KMS-11 (cell line): ENCODE results near the gene SP3.

Experiments used
- H2AFZ ChIP-seq: fragments of 200-600 bp; sonication (generic); 2 replicates; pipeline ENCODE4 v1.6.1; 2016; ENCODE audit warnings: antibody characterized with exemption, mixed run types, low read depth
- H3K27ac ChIP-seq: fragments of 200-600 bp; sonication (generic); 2 replicates; pipeline ENCODE4 v1.6.1; 2016; ENCODE audit warnings: mild to moderate bottlenecking, mixed run types
- H3K27me3 ChIP-seq: fragments of 200-600 bp; sonication (generic); 2 replicates; pipeline ENCODE4 v1.6.1; 2017; ENCODE audit warnings: mild to moderate bottlenecking, low read depth, mixed run types, moderate library complexity; ENCODE audit not compliant: insufficient read depth
- H3K36me3 ChIP-seq: fragments of 200-600 bp; sonication (generic); 2 replicates; pipeline ENCODE4 v1.6.1; 2017; ENCODE audit warnings: mild to moderate bottlenecking, mixed run types; ENCODE audit not compliant: insufficient read depth
- H3K4me1 ChIP-seq: fragments of 200-600 bp; sonication (generic); 2 replicates; pipeline ENCODE4 v1.6.1; 2016; ENCODE audit warnings: mild to moderate bottlenecking, low read depth, mixed run types; ENCODE audit not compliant: poor library complexity, severe bottlenecking
- H3K4me2 ChIP-seq: fragments of 200-600 bp; sonication (generic); 2 replicates; pipeline ENCODE4 v1.7.0; 2016; ENCODE audit warnings: mild to moderate bottlenecking, mixed run types
- H3K4me3 ChIP-seq: fragments of 200-600 bp; sonication (generic); IDR thresholded peaks from 2 replicates; pipeline ENCODE4 v1.6.1; 2017; ENCODE audit warnings: low read depth, low read length, mixed read lengths; ENCODE audit not compliant: insufficient read depth
- H3K79me2 ChIP-seq: fragments of 200-600 bp; sonication (generic); 2 replicates; pipeline ENCODE4 v1.6.1; 2016; ENCODE audit warnings: low read depth, mixed run types; ENCODE audit not compliant: insufficient read depth
- H3K9ac ChIP-seq: fragments of 200-600 bp; sonication (generic); 2 replicates; pipeline ENCODE4 v1.6.1; 2016; ENCODE audit warnings: mild to moderate bottlenecking, mixed run types
- H4K20me1 ChIP-seq: fragments of 200-600 bp; sonication (generic); 2 replicates; pipeline ENCODE4 v1.6.1; 2016; ENCODE audit warnings: mild to moderate bottlenecking, mixed run types; ENCODE audit not compliant: insufficient read depth
- TF ChIP-seq, protein P1 (sequence below): fragments of 200-600 bp; sonication (generic); conservative IDR thresholded peaks from 2 replicates; pipeline ENCODE4 v1.6.1; 2017; ENCODE audit warnings: low read depth, mild to moderate bottlenecking, antibody characterized with exemption, low read length, moderate library complexity, mixed read lengths

The SP3 gene

DNA sequence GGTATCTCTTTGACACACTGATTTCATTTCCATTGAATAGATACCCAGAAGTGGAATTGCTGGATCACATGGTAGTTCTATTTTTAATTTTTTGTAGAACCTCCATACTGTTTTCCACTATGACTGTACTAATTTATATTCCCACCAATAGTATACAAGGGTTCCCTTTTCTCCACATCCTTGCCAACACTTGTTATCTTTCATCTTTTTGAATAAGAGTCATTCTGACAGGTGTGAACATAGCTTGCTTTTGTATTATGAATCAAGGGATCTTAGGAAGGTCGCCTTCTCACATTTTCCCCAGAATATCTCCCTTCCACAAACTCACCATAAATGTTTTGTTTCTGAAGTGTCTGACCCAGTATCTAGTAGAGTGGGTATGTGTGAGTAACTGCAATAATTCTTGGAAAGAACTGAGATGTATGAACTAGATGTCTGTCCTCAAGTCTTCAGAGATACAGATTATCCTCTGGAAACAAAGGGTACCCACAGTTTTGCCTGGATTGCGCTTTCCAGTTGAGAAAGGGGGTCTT lies 17.1 kb upstream of the SP3 start:
- H3K79me2 ChIP-seq, result no peaks in the 10 kb centered on the region
- no peak overlapping the region for H3K4me2 ChIP-seq
- TF ChIP-seq, protein P1, sequence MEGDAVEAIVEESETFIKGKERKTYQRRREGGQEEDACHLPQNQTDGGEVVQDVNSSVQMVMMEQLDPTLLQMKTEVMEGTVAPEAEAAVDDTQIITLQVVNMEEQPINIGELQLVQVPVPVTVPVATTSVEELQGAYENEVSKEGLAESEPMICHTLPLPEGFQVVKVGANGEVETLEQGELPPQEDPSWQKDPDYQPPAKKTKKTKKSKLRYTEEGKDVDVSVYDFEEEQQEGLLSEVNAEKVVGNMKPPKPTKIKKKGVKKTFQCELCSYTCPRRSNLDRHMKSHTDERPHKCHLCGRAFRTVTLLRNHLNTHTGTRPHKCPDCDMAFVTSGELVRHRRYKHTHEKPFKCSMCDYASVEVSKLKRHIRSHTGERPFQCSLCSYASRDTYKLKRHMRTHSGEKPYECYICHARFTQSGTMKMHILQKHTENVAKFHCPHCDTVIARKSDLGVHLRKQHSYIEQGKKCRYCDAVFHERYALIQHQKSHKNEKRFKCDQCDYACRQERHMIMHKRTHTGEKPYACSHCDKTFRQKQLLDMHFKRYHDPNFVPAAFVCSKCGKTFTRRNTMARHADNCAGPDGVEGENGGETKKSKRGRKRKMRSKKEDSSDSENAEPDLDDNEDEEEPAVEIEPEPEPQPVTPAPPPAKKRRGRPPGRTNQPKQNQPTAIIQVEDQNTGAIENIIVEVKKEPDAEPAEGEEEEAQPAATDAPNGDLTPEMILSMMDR, result no peak
- no peak overlapping the region for H2AFZ ChIP-seq
- no peak overlapping the region for H3K9ac ChIP-seq
- no peaks in the 10 kb centered on the region for H3K36me3 ChIP-seq
- H4K20me1 ChIP-seq, result no peaks in the 10 kb centered on the region
- H3K4me1 ChIP-seq, result peaks cover 16% of the 10 kb centered on the region
- H3K4me3 ChIP-seq, result no peak overlapping the region
- no peak overlapping the region for H3K27ac ChIP-seq
- no peaks in the 10 kb centered on the region for H3K27me3 ChIP-seq

DNA sequence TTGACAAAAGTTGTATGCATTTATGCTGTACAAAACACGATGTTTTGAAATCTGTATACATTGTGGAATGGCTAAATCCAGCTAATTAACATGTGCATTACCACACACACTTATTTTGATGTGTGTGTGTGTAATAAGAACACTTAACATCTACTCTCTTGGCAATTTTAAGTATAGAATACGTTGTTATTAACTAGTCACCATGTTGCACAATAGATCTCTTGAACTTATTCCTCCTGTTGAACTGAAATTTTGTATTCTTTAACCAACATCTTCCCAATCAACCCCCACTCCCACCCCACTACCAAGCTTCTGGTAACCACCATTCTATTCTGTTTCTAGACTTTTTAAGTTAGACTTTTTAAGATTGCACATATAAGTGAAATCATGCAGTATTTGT lies 16.3 kb upstream of the SP3 start:
- H3K27me3 ChIP-seq, result no peaks in the 10 kb centered on the region
- no peaks in the 10 kb centered on the region for H3K36me3 ChIP-seq
- no peaks in the 10 kb centered on the region for H4K20me1 ChIP-seq
- H2AFZ ChIP-seq, result no peak overlapping the region
- no peak overlapping the region for H3K9ac ChIP-seq
- peaks cover 16% of the 10 kb centered on the region for H3K4me1 ChIP-seq
- TF ChIP-seq, protein P1, result no peak
- no peaks in the 10 kb centered on the region for H3K79me2 ChIP-seq
- H3K27ac ChIP-seq, result no peak overlapping the region
- no peak overlapping the region for H3K4me2 ChIP-seq
- H3K4me3 ChIP-seq, result no peak overlapping the region

DNA sequence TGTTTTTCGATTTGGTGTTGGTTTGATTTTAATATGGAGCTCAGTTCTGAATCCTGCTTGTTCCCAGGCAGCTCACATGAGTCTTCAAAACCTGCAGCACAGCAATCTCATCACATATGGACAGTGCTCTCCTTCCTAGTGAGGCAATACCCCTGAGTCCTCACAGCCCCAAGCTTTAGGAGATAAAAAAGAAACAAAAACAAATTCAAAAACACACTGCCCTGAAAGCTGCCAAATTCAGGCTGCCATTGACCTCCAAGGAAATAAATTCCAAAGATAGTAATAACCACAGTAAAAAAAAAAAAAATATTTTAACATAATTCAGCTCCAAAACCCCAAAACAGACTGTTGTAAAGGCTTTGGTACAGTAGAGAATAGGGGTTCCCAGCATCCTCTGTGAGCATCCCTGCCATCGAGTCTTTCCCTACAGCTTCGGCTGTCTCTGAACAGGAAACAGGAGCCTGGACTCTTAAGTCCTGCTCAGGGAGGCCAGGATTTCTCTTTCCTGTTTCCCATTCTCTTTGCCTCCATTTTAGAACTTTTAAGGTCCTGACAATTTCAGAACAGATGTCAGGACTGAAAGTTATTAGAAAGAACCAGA lies 14.7 kb upstream of the SP3 start:
- TF ChIP-seq, protein P1, result no peak
- Histone ChIP-seq H3K27ac (no peak overlapping the region), H3K4me2 (no peak overlapping the region), H3K9ac (no peak overlapping the region), H4K20me1 (no peaks in the 10 kb centered on the region), H3K36me3 (no peaks in the 10 kb centered on the region), H3K4me3 (no peak overlapping the region), H3K4me1 (peaks cover 16% of the 10 kb centered on the region), H3K79me2 (no peaks in the 10 kb centered on the region), H2AFZ (no peak overlapping the region), H3K27me3 (no peaks in the 10 kb centered on the region)

DNA sequence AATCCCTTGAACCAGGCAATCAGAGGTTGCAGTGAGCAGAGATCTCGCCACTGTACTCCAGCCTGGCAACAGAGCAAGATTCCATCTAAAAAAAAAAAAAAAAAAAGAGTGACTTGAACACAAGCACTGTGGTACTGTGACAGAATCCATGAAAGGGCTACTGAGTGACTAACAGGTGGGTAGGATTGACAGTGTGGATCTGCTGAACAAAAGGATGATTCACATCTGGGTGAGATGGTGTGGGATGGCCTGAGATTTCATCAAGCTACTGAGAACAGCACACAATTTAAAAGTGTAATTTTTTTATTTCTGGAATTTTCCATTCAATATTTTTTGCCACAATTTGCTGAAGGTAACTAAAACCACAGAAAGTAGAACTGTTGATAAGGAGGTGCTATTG lies 13.3 kb upstream of the SP3 start:
- TF ChIP-seq, protein P1, result no peak
- Histone ChIP-seq H3K27ac (no peak overlapping the region), H3K36me3 (no peaks in the 10 kb centered on the region), H3K9ac (no peak overlapping the region), H3K4me2 (peak overlapping the region; percentile 41; the same call in 1 of the 2 replicates), H3K4me1 (peaks cover 16% of the 10 kb centered on the region), H3K27me3 (no peaks in the 10 kb centered on the region), H2AFZ (peak overlapping the region; percentile 12; the same call in 1 of the 2 replicates), H3K4me3 (no peak overlapping the region), H3K79me2 (no peaks in the 10 kb centered on the region), H4K20me1 (no peaks in the 10 kb centered on the region)
